Immature natural killer cell (primary cell): ENCODE results near the gene BEGAIN. TPM values are rescaled to one million over a fixed set of nuclear protein-coding genes. Genes with fewer than 3 reads are reported as not detected.

Experiments
- DNase-seq, 3 donors: peaks; one replicate each; pipeline ENCODE4 v3.0.0; 2022; ENCODE audit warnings: mixed read lengths in 1 of 3
- H3K27ac Mint-ChIP-seq, 6 donors: one replicate each; pipeline ENCODE4 v1.8.0; 2020; ENCODE audit warnings: mixed read lengths in 6 of 6, mild to moderate bottlenecking in 5 of 6, inconsistent platforms in 4 of 6, moderate library complexity in 3 of 6
- H3K27me3 Mint-ChIP-seq, 3 donors: one replicate each; pipeline ENCODE4 v1.8.0; 2020 to 2021; ENCODE audit warnings: low read depth in 3 of 3, mild to moderate bottlenecking in 3 of 3, mixed read lengths in 3 of 3, moderate library complexity in 3 of 3, inconsistent platforms in 1 of 3
- H3K36me3 Mint-ChIP-seq, 3 donors: one replicate each; pipeline ENCODE4 v1.8.0; 2020; ENCODE audit warnings: mixed read lengths in 3 of 3, inconsistent platforms in 2 of 3, mild to moderate bottlenecking in 2 of 3
- H3K4me1 Mint-ChIP-seq, 2 donors: one replicate each; pipeline ENCODE4 v1.8.0; 2020; ENCODE audit warnings: inconsistent platforms in 2 of 2, mild to moderate bottlenecking in 2 of 2, mixed read lengths in 2 of 2, moderate library complexity in 1 of 2
- H3K4me3 Mint-ChIP-seq, 5 donors: one replicate each; pipeline ENCODE4 v1.8.0; 2020; ENCODE audit warnings: mild to moderate bottlenecking in 5 of 5, mixed read lengths in 5 of 5, inconsistent platforms in 3 of 5, moderate library complexity in 3 of 5
- H3K9me3 Mint-ChIP-seq, 6 donors: one replicate each; pipeline ENCODE4 v1.8.0; 2020; ENCODE audit warnings: mild to moderate bottlenecking in 6 of 6, mixed read lengths in 6 of 6, inconsistent platforms in 4 of 6, moderate library complexity in 3 of 6
- polyA plus RNA-seq, 3 donors: library from polyadenylated mRNA; unstranded; fragments of 300-500 nt; fragmentation: Illumina TruSeq; gene quantifications; one replicate each; pipeline ENCODE4 v1.2.3, GENCODE V29; 2021

The BEGAIN gene
- polyA plus RNA-seq, 3 donors from 2014 or later: not detected

DNA sequence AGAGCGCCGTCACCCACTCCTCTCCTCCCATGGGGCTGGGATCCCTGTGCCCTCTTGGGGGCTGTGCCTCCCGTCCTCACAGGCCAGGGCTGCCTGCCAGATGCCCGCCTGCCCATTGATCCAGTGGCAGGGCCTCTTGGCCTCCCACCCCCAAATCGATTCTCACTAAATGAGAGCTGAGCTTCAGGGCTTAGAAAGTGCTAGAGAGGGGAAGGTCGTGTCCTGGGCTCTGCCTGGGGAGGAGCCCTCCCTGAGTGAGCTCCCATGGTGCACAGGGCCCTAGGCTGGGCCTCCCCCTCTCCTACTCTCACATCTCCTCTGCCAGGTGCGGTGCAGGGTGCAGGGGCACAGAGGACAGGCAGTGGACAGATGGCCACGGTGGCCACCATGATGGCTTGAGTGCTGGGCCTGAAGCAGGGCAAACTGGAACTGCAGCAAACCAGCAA is 9.2 kb downstream of the BEGAIN start:
- H3K4me3 Mint-ChIP-seq: no peak overlapping the region
- H3K27ac Mint-ChIP-seq: no peak overlapping the region
- H3K36me3 Mint-ChIP-seq: no peaks in the 10 kb centered on the region
- no peak for DNase-seq
- no peaks in the 10 kb centered on the region for H3K9me3 Mint-ChIP-seq
- peaks cover 0 to 5% (median 4%) of the 10 kb centered on the region in 3 donors for H3K27me3 Mint-ChIP-seq
- H3K4me1 Mint-ChIP-seq: no peaks in the 10 kb centered on the region

DNA sequence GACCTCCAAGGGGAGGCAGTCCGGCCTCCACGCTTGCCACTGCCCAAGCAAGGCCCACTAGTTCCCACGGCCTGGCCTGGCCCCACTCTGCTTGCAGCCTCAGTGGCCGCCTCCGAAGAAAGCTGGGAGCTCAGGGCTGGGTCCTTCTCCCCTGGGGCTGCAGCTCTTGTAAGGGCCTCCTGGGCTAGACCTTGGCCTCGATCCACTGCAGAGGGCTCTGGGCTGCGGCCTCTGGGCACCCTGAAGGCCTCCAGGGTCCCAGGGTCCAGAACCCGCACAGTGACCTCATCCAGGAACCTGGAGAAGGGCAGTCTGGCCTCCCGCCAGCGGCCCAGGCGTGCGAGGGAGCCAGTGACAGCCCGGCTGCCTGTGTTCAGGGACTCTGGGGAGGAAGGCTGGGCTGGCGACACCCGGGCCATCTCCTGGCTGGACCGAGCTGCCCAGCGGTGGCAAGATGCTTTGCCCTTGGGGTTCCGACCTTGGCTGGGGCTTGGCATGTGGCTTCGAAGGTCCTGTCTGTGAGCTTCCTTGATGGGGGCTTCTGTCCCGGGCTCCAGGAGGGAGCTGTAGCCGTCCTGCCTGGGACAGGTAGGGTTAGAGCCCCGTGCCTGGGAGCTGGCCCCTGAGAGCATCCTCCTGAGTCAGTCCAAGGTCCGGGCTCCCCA is 9.8 kb downstream of the BEGAIN start:
- H3K27ac Mint-ChIP-seq: no peak overlapping the region
- no peak for DNase-seq
- no peaks in the 10 kb centered on the region for H3K9me3 Mint-ChIP-seq
- H3K27me3 Mint-ChIP-seq: peaks cover 1 to 7% (median 2%) of the 10 kb centered on the region in 3 donors
- no peak overlapping the region for H3K4me3 Mint-ChIP-seq
- no peaks in the 10 kb centered on the region for H3K36me3 Mint-ChIP-seq
- peaks cover 0 to 2% of the 10 kb centered on the region in 2 donors for H3K4me1 Mint-ChIP-seq

GRCh38 chr14:100576091-100577085 is 10.8 kb downstream of the BEGAIN start:
- H3K4me3 Mint-ChIP-seq: no peak overlapping the region
- H3K36me3 Mint-ChIP-seq: no peaks in the 10 kb centered on the region
- no peak overlapping the region for H3K27ac Mint-ChIP-seq
- DNase-seq: no peak
- H3K27me3 Mint-ChIP-seq: peaks cover 1 to 7% (median 7%) of the 10 kb centered on the region in 3 donors
- no peaks in the 10 kb centered on the region for H3K9me3 Mint-ChIP-seq
- peaks cover 0 to 2% of the 10 kb centered on the region in 2 donors for H3K4me1 Mint-ChIP-seq

DNA sequence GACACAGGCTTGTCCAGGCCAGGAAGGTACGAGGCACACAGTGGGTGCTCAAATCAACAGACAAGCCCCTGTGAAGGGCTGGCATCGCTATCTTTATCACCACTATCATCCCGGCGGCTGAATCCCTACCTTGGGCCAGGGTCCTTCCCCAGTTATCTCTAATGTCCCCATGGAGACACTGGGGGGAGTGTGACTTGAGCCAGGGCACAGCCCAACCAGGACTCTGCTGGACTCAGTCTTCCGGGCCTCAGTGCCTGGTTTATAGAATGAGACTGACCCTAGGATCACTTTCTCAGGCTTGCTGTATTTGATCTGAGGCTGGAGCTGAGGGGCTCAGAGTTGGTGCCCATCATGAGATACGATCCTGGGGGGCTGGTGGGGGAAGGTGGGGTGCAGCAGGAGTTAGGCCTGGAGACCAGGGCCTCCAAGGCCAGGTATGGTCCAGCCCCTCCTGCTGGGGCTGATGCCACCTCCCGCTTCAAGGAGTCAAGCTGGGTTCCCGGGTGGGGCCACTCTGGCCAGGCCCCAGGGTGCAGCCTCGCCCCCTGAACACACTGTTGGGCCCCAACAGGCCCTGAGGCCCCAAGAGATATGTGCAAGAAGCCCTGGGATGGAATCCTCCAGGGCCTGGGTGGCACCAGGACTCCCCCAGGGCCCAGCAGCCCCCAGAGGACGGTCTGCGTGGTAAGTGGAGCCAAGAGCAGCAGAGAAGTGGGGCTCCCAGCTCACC is 11.8 kb downstream of the BEGAIN start:
- Mint-ChIP-seq H3K4me3 (no peak overlapping the region), H3K27me3 (peaks cover 3 to 10% (median 9%) of the 10 kb centered on the region in 3 donors), H3K27ac (no peak overlapping the region), H3K9me3 (peaks cover 0 to 1% (median 0%) of the 10 kb centered on the region in 6 donors), H3K4me1 (peaks cover 0 to 2% of the 10 kb centered on the region in 2 donors), H3K36me3 (no peaks in the 10 kb centered on the region)
- no peak for DNase-seq

- Mint-ChIP-seq H3K4me3 (no peak overlapping the region), H3K27me3 (peaks cover 3 to 11% (median 10%) of the 10 kb centered on the region in 3 donors), H3K27ac (no peak overlapping the region), H3K36me3 (no peaks in the 10 kb centered on the region), H3K9me3 (peaks cover 0 to 1% (median 0%) of the 10 kb centered on the region in 6 donors), H3K4me1 (peaks cover 0 to 2% of the 10 kb centered on the region in 2 donors)
- DNase-seq: no peak
Measured at GRCh38 chr14:100574642-100575031, 12.6 kb downstream of the BEGAIN start.

DNA sequence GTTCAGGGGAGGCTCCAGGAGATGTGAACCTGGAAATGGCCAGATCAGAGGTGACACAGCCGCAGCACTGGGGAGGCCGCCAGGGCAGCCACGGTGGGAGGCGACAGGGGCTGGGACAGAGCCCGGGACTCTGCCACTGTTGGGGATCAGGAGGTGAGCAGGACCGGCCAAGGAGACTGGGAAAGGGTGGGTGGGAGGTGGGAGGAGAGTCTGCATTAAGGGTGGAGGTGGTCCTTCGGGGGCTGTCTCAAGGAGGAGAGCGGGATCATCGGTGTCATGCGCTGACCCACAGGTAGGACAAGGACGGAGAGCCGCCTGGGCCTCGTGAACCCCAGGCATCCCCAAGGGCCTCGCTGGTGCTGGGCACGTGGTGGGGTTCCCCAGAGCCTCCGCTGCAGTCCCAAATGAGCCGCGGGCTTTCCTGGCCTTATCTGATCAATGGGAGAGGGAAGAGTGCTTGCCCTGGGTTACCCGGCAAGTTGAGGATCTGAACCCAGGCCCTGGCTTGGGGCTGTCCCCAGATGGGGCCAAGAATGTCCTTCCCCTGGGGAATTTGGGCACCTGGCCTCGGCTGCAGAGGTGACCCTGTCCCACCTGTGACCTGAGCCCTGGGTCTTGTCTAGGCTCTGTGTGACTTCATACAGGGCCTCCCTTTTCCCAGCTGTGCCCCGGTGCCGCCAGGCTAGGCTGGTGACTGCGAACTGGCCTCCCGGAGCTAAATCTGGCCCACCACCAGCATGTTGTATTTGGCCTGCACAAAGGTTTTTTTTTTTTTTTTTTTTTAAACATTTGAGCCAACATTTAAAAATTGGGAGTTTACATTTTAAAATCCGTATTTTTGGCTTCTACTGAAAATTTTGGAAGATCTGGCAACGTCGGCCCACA is 13.2 kb downstream of the BEGAIN start:
- H3K4me1 Mint-ChIP-seq: peaks cover 0 to 4% of the 10 kb centered on the region in 2 donors
- H3K27me3 Mint-ChIP-seq: peaks cover 3 to 13% (median 11%) of the 10 kb centered on the region in 3 donors
- H3K4me3 Mint-ChIP-seq: no peak overlapping the region
- DNase-seq: no peak
- peaks cover 0 to 1% (median 0%) of the 10 kb centered on the region in 6 donors for H3K9me3 Mint-ChIP-seq
- H3K36me3 Mint-ChIP-seq: no peaks in the 10 kb centered on the region
- no peak overlapping the region for H3K27ac Mint-ChIP-seq

GRCh38 chr14:100573002-100573756 is 14.0 kb downstream of the BEGAIN start:
- Mint-ChIP-seq H3K27me3 (peaks cover 3 to 13% (median 11%) of the 10 kb centered on the region in 3 donors), H3K4me3 (no peak overlapping the region), H3K27ac (no peak overlapping the region), H3K36me3 (no peaks in the 10 kb centered on the region), H3K4me1 (peaks cover 0 to 4% of the 10 kb centered on the region in 2 donors), H3K9me3 (peaks cover 0 to 1% (median 0%) of the 10 kb centered on the region in 6 donors)
- no peak for DNase-seq

DNA sequence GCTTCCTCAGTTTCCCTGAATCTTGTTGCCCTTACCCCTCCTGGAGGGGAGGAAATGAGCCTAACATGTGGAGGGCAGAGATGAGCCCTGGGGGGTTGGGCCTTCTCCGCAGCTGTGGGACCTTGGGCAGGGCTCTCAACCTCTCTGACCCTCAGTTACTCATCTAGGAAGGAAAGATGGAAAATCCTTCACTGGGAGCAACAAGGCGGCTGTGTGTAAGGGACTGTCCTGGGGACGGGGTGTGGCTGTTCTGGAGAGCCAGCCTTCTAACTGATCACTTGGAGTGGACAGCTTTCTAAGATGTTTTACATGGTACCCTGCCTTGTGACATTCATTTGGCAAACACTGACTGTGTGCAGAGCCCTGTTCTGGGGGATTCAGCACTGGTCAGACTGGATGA is 14.7 kb downstream of the BEGAIN start:
- Mint-ChIP-seq H3K4me3 (no peak overlapping the region), H3K27me3 (peaks cover 3 to 13% (median 11%) of the 10 kb centered on the region in 3 donors), H3K4me1 (peaks cover 0 to 4% of the 10 kb centered on the region in 2 donors), H3K9me3 (peaks cover 0 to 1% (median 0%) of the 10 kb centered on the region in 6 donors), H3K36me3 (no peaks in the 10 kb centered on the region), H3K27ac (no peak overlapping the region)
- DNase-seq: no peak

DNA sequence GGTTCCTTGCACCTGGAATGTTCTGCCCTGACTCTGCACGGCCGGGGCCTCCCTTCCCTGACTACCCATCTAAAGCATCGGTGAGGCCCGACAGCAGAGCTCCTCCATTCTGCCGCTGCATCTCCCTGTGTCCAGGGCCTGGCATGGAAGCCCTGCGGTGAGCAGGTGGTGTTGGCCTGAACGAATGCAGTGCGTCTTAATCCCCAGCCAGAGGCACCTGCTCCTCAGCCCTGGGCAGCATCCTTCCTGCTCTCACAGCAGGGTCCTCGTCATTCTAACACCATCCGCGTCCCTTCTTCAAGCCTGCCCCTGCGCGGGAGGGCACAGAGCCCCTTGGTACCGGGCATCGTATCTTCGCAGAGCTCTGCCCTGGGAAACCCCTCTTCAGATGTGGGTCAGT is 15.4 kb downstream of the BEGAIN start:
- Mint-ChIP-seq H3K4me3 (no peak overlapping the region), H3K27me3 (peaks cover 3 to 13% (median 11%) of the 10 kb centered on the region in 3 donors), H3K9me3 (peaks cover 0 to 1% (median 0%) of the 10 kb centered on the region in 6 donors), H3K4me1 (peaks cover 0 to 4% of the 10 kb centered on the region in 2 donors), H3K27ac (no peak overlapping the region), H3K36me3 (no peaks in the 10 kb centered on the region)
- DNase-seq: no peak

DNA sequence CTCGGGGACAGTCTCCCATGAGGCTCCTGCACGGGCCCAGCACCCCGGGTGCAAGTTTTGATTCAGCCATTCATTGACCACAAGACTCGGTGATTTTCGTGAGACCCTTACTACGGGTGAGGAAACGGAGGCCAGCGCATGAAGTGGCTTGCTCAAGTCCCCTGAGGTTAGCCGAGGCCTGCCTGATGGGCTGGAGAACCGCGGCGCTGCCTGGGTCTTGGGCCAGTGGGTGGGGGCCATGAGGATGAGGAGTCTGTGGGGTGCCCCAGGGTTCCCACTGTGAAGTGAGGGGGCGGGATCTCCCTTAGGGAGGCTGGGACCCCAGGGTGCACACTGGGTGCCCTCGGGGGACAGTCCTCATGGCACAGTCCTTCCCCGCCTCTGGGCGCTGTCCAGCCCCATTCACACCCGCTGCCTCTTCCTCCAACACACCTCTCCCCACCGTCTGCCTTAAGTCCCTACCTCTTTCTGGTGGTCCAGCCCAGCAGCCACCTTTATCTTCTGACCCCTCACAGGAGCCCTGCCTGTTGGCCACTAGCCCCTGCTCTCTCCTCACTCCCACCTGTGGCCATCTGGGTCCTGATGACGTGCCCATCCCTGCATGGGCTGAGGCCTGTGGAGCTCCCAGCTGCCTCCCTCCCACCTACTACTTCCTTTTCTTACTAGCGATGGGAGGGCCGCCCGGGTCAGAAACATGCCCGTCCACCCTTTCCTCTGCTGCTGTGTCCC is 16.3 kb downstream of the BEGAIN start:
- Mint-ChIP-seq H3K9me3 (peaks cover 0 to 1% (median 0%) of the 10 kb centered on the region in 6 donors), H3K27me3 (peaks cover 3 to 13% (median 9%) of the 10 kb centered on the region in 3 donors), H3K4me3 (peak overlapping the region in 1 of 5 donors; percentile 48), H3K27ac (no peak overlapping the region), H3K4me1 (peaks cover 0 to 7% of the 10 kb centered on the region in 2 donors), H3K36me3 (no peaks in the 10 kb centered on the region)
- DNase-seq: no peak

DNA sequence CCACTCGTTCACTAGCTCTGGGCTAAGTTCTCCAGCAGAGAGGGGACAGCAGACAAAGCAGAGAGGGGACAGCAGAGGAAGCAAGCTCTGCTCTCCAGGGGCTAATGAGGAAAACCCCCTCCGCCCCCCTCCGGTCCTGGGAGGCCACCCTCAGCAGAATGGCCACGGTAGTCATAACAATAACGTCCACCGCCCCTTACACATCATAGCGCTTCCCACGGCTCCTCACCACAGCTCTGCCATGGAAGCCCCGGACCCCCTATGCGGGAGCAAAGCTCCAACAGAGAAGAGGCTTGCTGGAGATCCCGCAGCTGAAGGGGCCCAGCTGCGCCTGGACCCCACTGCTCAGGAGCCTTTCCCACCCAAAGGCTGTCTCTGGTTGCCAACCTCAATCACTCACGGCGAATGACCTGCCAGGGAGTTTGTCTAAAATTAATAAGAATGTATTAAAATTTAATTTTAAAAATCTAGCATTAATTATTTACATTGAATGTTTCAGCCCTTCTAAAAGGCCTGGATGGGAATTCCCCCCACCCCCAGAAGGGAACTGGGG is 17.4 kb downstream of the BEGAIN start:
- peaks cover 5 to 13% (median 9%) of the 10 kb centered on the region in 3 donors for H3K27me3 Mint-ChIP-seq

More for the DNA sequence above, 17.4 kb downstream of the BEGAIN start:
- Mint-ChIP-seq H3K36me3 (no peaks in the 10 kb centered on the region), H3K4me3 (peak overlapping the region in 1 of 5 donors; percentile 10), H3K9me3 (peaks cover 0 to 1% (median 0%) of the 10 kb centered on the region in 6 donors), H3K4me1 (peaks cover 0 to 7% of the 10 kb centered on the region in 2 donors), H3K27ac (no peak overlapping the region)
- DNase-seq: no peak
